Right forelimb (tissue), 1 donor: ENCODE measurements around the gene LAMA5.

ENCODE experiments used
- DNase-seq: peaks from one replicate; pipeline ENCODE4 v3.0.0-alpha.2; 2018

Gene LAMA5

GRCh38 chr20:62358171-62359042, 8.7 kb downstream of the LAMA5 start:
- no peak for DNase-seq

GRCh38 chr20:62357681-62358080, 9.4 kb downstream of the LAMA5 start:
- no peak for DNase-seq

- DNase-seq: no peak
These were observed 9.9 kb downstream of the LAMA5 start for GRCh38 chr20:62357187-62357667.

- DNase-seq: no peak
These were observed 10.4 kb downstream of the LAMA5 start for GRCh38 chr20:62356589-62357186.

GRCh38 chr20:62355878-62356588, 11.1 kb downstream of the LAMA5 start:
- no peak for DNase-seq

GRCh38 chr20:62355516-62355877, 11.6 kb downstream of the LAMA5 start:
- DNase-seq: no peak

GRCh38 chr20:62354811-62355341, 12.2 kb downstream of the LAMA5 start:
- DNase-seq: no peak

GRCh38 chr20:62354031-62354808, 12.9 kb downstream of the LAMA5 start:
- no peak for DNase-seq

GRCh38 chr20:62353289-62354030, 13.7 kb downstream of the LAMA5 start:
- no peak for DNase-seq

- no peak for DNase-seq
These were observed 14.5 kb downstream of the LAMA5 start for GRCh38 chr20:62352402-62353288.

GRCh38 chr20:62351469-62352401, 15.4 kb downstream of the LAMA5 start:
- no peak for DNase-seq

- no peak for DNase-seq
These were observed 16.3 kb downstream of the LAMA5 start for GRCh38 chr20:62350629-62351422.

GRCh38 chr20:62350098-62350628, 16.9 kb downstream of the LAMA5 start:
- DNase-seq: no peak

GRCh38 chr20:62349556-62350097, 17.5 kb downstream of the LAMA5 start:
- DNase-seq: no peak

- no peak for DNase-seq
These were observed 18.5 kb downstream of the LAMA5 start for GRCh38 chr20:62348604-62349003.

- DNase-seq: no peak
These were observed 19.7 kb downstream of the LAMA5 start for GRCh38 chr20:62347445-62347844.

GRCh38 chr20:62347151-62347404, 20.0 kb downstream of the LAMA5 start:
- DNase-seq: no peak

- no peak for DNase-seq
These were observed 20.5 kb downstream of the LAMA5 start for GRCh38 chr20:62346398-62347150.
